SJSA1 (cell line): ENCODE measurements around the gene VWF. TPM values are rescaled to one million over a fixed set of nuclear protein-coding genes. Genes with fewer than 3 reads are reported as not detected.

ENCODE experiments used
- DNase-seq, 2 experiments: peaks; one replicate each; pipeline ENCODE4 v3.0.0-alpha.2; 2015 to 2020; ENCODE audit warnings: low spot score in 2 of 2, low read depth in 1 of 2
- H3K27ac ChIP-seq: fragments of 250-450 bp; sonication (Bioruptor Pico); 2 replicates; pipeline ENCODE4 v1.5.1; 2020; ENCODE audit warnings: mild to moderate bottlenecking, moderate library complexity
- H3K27me3 ChIP-seq: fragments of 250-450 bp; sonication (Bioruptor Pico); replicated peaks from 2 replicates; pipeline ENCODE4 v1.5.1; 2020; ENCODE audit warnings: mild to moderate bottlenecking, moderate library complexity
- H3K36me3 ChIP-seq: fragments of 250-450 bp; sonication (Bioruptor Pico); 2 replicates; pipeline ENCODE4 v1.5.1; 2020; ENCODE audit warnings: mild to moderate bottlenecking
- H3K4me1 ChIP-seq: fragments of 250-450 bp; sonication (Bioruptor Pico); replicated peaks from 2 replicates; pipeline ENCODE4 v1.6.1; 2021; ENCODE audit warnings: mild to moderate bottlenecking
- H3K4me3 ChIP-seq: fragments of 250-450 bp; sonication (Bioruptor Pico); 2 replicates; pipeline ENCODE4 v1.5.1; 2020; ENCODE audit warnings: mild to moderate bottlenecking
- H3K9me3 ChIP-seq: fragments of 250-450 bp; sonication (Bioruptor Pico); replicated peaks from 2 replicates; pipeline ENCODE4 v1.5.1; 2020; ENCODE audit warnings: mild to moderate bottlenecking
- total RNA-seq: library from RNA; depleted of rRNA; stranded (reverse); fragments of >200 nt; shearing (Covaris generic); gene quantifications from 2 replicates; pipeline ENCODE4 v1.2.3, GENCODE V29; 2014

VWF gene
- total RNA-seq, 1 experiment from 2014 or later, result 0.50 TPM

GRCh38 chr12:5969156-5969973 is 155.1 kb downstream of the VWF start:
- no peaks in the 10 kb centered on the region; the same call in 1 of the 2 replicates for H3K27me3 ChIP-seq
- no peak for DNase-seq
- no peak overlapping the region for H3K27ac ChIP-seq
- no peak overlapping the region for H3K4me3 ChIP-seq
- no peaks in the 10 kb centered on the region for H3K36me3 ChIP-seq
- H3K9me3 ChIP-seq, result no peaks in the 10 kb centered on the region
- no peaks in the 10 kb centered on the region; the same call in 1 of the 2 replicates for H3K4me1 ChIP-seq

- no peak overlapping the region for H3K27ac ChIP-seq
- DNase-seq, result no peak
- no peaks in the 10 kb centered on the region for H3K36me3 ChIP-seq
- no peaks in the 10 kb centered on the region; the same call in 1 of the 2 replicates for H3K4me1 ChIP-seq
- no peak overlapping the region for H3K4me3 ChIP-seq
- no peaks in the 10 kb centered on the region; the same call in 1 of the 2 replicates for H3K27me3 ChIP-seq
- H3K9me3 ChIP-seq, result no peaks in the 10 kb centered on the region
Measured at GRCh38 chr12:5967645-5968415, 156.6 kb downstream of the VWF start.

- no peaks in the 10 kb centered on the region; the same call in 1 of the 2 replicates for H3K27me3 ChIP-seq
- H3K9me3 ChIP-seq, result no peaks in the 10 kb centered on the region
Measured at GRCh38 chr12:5966486-5967095, 157.9 kb downstream of the VWF start.

GRCh38 chr12:5965950-5966383 is 158.5 kb downstream of the VWF start:
- no peaks in the 10 kb centered on the region for H3K9me3 ChIP-seq
- no peaks in the 10 kb centered on the region; the same call in 1 of the 2 replicates for H3K27me3 ChIP-seq
- no peak overlapping the region for H3K4me3 ChIP-seq
- H3K27ac ChIP-seq, result no peak overlapping the region
- DNase-seq, result peak; percentile 35 to 65
- H3K4me1 ChIP-seq, result no peaks in the 10 kb centered on the region
- H3K36me3 ChIP-seq, result no peaks in the 10 kb centered on the region

More at GRCh38 chr12:5966486-5967095, 157.9 kb downstream of the VWF start:
- Histone ChIP-seq H3K4me3 (no peak overlapping the region), H3K27ac (no peak overlapping the region), H3K36me3 (no peaks in the 10 kb centered on the region), H3K4me1 (no peaks in the 10 kb centered on the region; the same call in 1 of the 2 replicates)
- no peak for DNase-seq

GRCh38 chr12:5964913-5965900 is 159.3 kb downstream of the VWF start:
- Histone ChIP-seq H3K4me3 (no peak overlapping the region), H3K36me3 (no peaks in the 10 kb centered on the region), H3K4me1 (no peaks in the 10 kb centered on the region), H3K27ac (no peak overlapping the region), H3K27me3 (no peaks in the 10 kb centered on the region; the same call in 1 of the 2 replicates), H3K9me3 (no peaks in the 10 kb centered on the region)
- DNase-seq, result no peak

GRCh38 chr12:5963515-5963914 is 161.0 kb downstream of the VWF start:
- Histone ChIP-seq H3K4me3 (no peak overlapping the region), H3K27me3 (no peaks in the 10 kb centered on the region; the same call in 1 of the 2 replicates), H3K36me3 (no peaks in the 10 kb centered on the region), H3K27ac (no peak overlapping the region), H3K4me1 (no peaks in the 10 kb centered on the region), H3K9me3 (no peaks in the 10 kb centered on the region)
- DNase-seq, result peak in 1 of 2 experiments; percentile 14

GRCh38 chr12:5960783-5961182 is 163.7 kb downstream of the VWF start:
- Histone ChIP-seq H3K4me3 (no peak overlapping the region), H3K4me1 (no peaks in the 10 kb centered on the region), H3K27ac (no peak overlapping the region), H3K36me3 (no peaks in the 10 kb centered on the region), H3K27me3 (no peaks in the 10 kb centered on the region; the same call in 1 of the 2 replicates), H3K9me3 (no peaks in the 10 kb centered on the region)
- DNase-seq, result peak in 1 of 2 experiments; percentile 23

GRCh38 chr12:5956987-5957386 is 167.5 kb downstream of the VWF start:
- H3K4me3 ChIP-seq, result no peak overlapping the region
- H3K4me1 ChIP-seq, result no peaks in the 10 kb centered on the region
- H3K9me3 ChIP-seq, result no peaks in the 10 kb centered on the region
- no peak overlapping the region for H3K27ac ChIP-seq
- H3K27me3 ChIP-seq, result peaks cover 14% of the 10 kb centered on the region
- H3K36me3 ChIP-seq, result no peaks in the 10 kb centered on the region
- no peak for DNase-seq

- H3K27me3 ChIP-seq, result peaks cover 26% of the 10 kb centered on the region
- H3K36me3 ChIP-seq, result no peaks in the 10 kb centered on the region
- no peak overlapping the region for H3K4me3 ChIP-seq
- H3K4me1 ChIP-seq, result no peaks in the 10 kb centered on the region
- H3K27ac ChIP-seq, result no peak overlapping the region
- no peaks in the 10 kb centered on the region for H3K9me3 ChIP-seq
- peak in 1 of 2 experiments; percentile 2 for DNase-seq
Measured at GRCh38 chr12:5954661-5955060, 169.8 kb downstream of the VWF start.

- peak in 1 of 2 experiments; percentile 5 for DNase-seq
- no peaks in the 10 kb centered on the region for H3K4me1 ChIP-seq
- H3K27ac ChIP-seq, result no peak overlapping the region
- H3K9me3 ChIP-seq, result no peaks in the 10 kb centered on the region
- H3K27me3 ChIP-seq, result peaks cover 29% of the 10 kb centered on the region
- H3K36me3 ChIP-seq, result no peaks in the 10 kb centered on the region
- no peak overlapping the region for H3K4me3 ChIP-seq
Measured at GRCh38 chr12:5953835-5954586, 170.5 kb downstream of the VWF start.

- Histone ChIP-seq H3K4me1 (no peaks in the 10 kb centered on the region), H3K27me3 (peaks cover 37% of the 10 kb centered on the region), H3K36me3 (no peaks in the 10 kb centered on the region), H3K9me3 (no peaks in the 10 kb centered on the region), H3K4me3 (no peak overlapping the region), H3K27ac (no peak overlapping the region)
- no peak for DNase-seq
Measured at GRCh38 chr12:5952031-5952430, 172.4 kb downstream of the VWF start.

GRCh38 chr12:5948696-5949095 is 175.8 kb downstream of the VWF start:
- Histone ChIP-seq H3K36me3 (no peaks in the 10 kb centered on the region), H3K27me3 (peaks cover 62% of the 10 kb centered on the region), H3K4me1 (peaks cover 6% of the 10 kb centered on the region), H3K9me3 (no peaks in the 10 kb centered on the region), H3K4me3 (no peak overlapping the region), H3K27ac (no peak overlapping the region)
- peak in 1 of 2 experiments; percentile 29 for DNase-seq
